HG03060 (cell line): ENCODE measurements around the gene PYROXD2.
"Not testable (repeated sequence)": the region's sequence is repeated elsewhere in the genome, so short reads cannot be mapped to it uniquely, and the experiment has no call there.

ENCODE experiments used
- ATAC-seq: cut with Tn5 transposase; IDR thresholded peaks from one replicate; pipeline ENCODE4 v1.9.1; 2021; ENCODE audit warnings: low read depth, moderate number of reproducible peaks; ENCODE audit not compliant: unreplicated experiment

Gene PYROXD2

GRCh38 chr10:98370831-98371820, 43.9 kb downstream of the PYROXD2 start:
- no peak for ATAC-seq

- no peak for ATAC-seq
Observed at GRCh38 chr10:98369801-98370200, 45.2 kb downstream of the PYROXD2 start.

- no peak for ATAC-seq
Observed at GRCh38 chr10:98368644-98369043, 46.3 kb downstream of the PYROXD2 start.

GRCh38 chr10:98367604-98368451, 47.2 kb downstream of the PYROXD2 start:
- ATAC-seq, result no peak

- no peak for ATAC-seq
Observed at GRCh38 chr10:98366062-98366530, 48.9 kb downstream of the PYROXD2 start.

- no peak for ATAC-seq
Observed at GRCh38 chr10:98365406-98366061, 49.4 kb downstream of the PYROXD2 start.

- no peak for ATAC-seq
Observed at GRCh38 chr10:98364432-98365102, 50.4 kb downstream of the PYROXD2 start.

GRCh38 chr10:98363220-98363619, 51.8 kb downstream of the PYROXD2 start:
- ATAC-seq, result no peak

GRCh38 chr10:98361131-98362025, 53.6 kb downstream of the PYROXD2 start:
- ATAC-seq, result no peak

- no peak for ATAC-seq
Observed at GRCh38 chr10:98357194-98357822, 57.7 kb downstream of the PYROXD2 start.

GRCh38 chr10:98354491-98354890, 60.5 kb downstream of the PYROXD2 start:
- ATAC-seq, result no peak

- no peak for ATAC-seq
Observed at GRCh38 chr10:98353170-98353569, 61.8 kb downstream of the PYROXD2 start.

- ATAC-seq, result no peak
Observed at GRCh38 chr10:98351831-98352402, 63.1 kb downstream of the PYROXD2 start.

- ATAC-seq, result no peak
Observed at GRCh38 chr10:98349508-98349922, 65.5 kb downstream of the PYROXD2 start.

- no peak for ATAC-seq
Observed at GRCh38 chr10:98346847-98347246, 68.1 kb downstream of the PYROXD2 start.

GRCh38 chr10:98344589-98345038, 70.4 kb downstream of the PYROXD2 start:
- no peak for ATAC-seq

- ATAC-seq, result not testable (repeated sequence)
Observed at GRCh38 chr10:98341701-98342100, 73.3 kb downstream of the PYROXD2 start.

- ATAC-seq, result no peak
Observed at GRCh38 chr10:98340940-98341310, 74.1 kb downstream of the PYROXD2 start.
